Brain microvascular endothelial cell (primary cell): ENCODE results near the gene TLE2.

Experiments used
- DNase-seq: peaks from one replicate; pipeline ENCODE4 v3.0.0-alpha.2; 2020
- H3K27ac ChIP-seq: fragments of 250-450 bp; sonication (Bioruptor Pico); 2 replicates; pipeline ENCODE4 v1.5.1; 2020; ENCODE audit warnings: mild to moderate bottlenecking, moderate library complexity
- H3K27me3 ChIP-seq: fragments of 250-450 bp; sonication (Bioruptor Pico); replicated peaks from 2 replicates; pipeline ENCODE4 v1.5.1; 2020; ENCODE audit warnings: mild to moderate bottlenecking
- H3K36me3 ChIP-seq: fragments of 250-450 bp; sonication (Bioruptor Pico); replicated peaks from 2 replicates; pipeline ENCODE4 v1.5.1; 2020; ENCODE audit warnings: mild to moderate bottlenecking
- H3K4me3 ChIP-seq: 2 replicates; pipeline ENCODE4 v1.5.1; 2011; ENCODE audit warnings: low read depth, mild to moderate bottlenecking, control low read depth, low read length, moderate library complexity
- in situ Hi-C: cut with HindIII; loops from 2 replicates; pipeline ENCODE4 v1.10.0; 2017; ENCODE audit warnings: low sequenced_read_pairs, low pct_ligation_motif_present
- TF ChIP-seq, protein P1 (sequence below): IDR thresholded peaks from 2 replicates; pipeline ENCODE4 v1.5.1; 2011; ENCODE audit warnings: low read depth, mild to moderate bottlenecking, moderate library complexity, low read length, control low read depth, inconsistent platforms; ENCODE audit errors: missing control alignments

The TLE2 gene

DNA sequence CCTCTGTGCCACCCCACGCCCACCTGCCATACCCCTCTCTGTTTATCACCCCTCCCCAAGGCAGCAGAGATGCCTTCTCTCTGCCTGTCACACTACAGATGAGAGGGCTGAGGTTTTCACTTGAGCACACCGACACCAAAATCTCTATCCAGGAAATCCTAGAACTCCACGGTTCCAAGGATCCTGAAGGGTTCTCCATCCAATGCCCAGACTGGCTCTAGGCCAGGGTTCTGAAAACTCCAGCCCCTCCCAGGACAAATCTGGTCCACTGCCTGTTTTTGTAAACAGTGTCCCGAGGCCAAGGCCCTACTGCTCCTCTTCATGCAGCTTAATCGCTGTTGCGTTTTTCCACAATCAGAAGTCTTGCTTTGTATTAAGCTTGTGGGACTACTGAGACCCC, 20.1 kb downstream of the TLE2 start:
- peaks cover 2% of the 10 kb centered on the region for H3K27me3 ChIP-seq
- no peak overlapping the region for H3K4me3 ChIP-seq
- in situ Hi-C loops: no loop called here
- TF ChIP-seq, protein P1, sequence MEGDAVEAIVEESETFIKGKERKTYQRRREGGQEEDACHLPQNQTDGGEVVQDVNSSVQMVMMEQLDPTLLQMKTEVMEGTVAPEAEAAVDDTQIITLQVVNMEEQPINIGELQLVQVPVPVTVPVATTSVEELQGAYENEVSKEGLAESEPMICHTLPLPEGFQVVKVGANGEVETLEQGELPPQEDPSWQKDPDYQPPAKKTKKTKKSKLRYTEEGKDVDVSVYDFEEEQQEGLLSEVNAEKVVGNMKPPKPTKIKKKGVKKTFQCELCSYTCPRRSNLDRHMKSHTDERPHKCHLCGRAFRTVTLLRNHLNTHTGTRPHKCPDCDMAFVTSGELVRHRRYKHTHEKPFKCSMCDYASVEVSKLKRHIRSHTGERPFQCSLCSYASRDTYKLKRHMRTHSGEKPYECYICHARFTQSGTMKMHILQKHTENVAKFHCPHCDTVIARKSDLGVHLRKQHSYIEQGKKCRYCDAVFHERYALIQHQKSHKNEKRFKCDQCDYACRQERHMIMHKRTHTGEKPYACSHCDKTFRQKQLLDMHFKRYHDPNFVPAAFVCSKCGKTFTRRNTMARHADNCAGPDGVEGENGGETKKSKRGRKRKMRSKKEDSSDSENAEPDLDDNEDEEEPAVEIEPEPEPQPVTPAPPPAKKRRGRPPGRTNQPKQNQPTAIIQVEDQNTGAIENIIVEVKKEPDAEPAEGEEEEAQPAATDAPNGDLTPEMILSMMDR: no peak
- H3K27ac ChIP-seq: no peak overlapping the region
- H3K36me3 ChIP-seq: no peaks in the 10 kb centered on the region
- DNase-seq: no peak

- Histone ChIP-seq H3K4me3 (no peak overlapping the region), H3K27ac (no peak overlapping the region), H3K27me3 (peaks cover 1% of the 10 kb centered on the region), H3K36me3 (no peaks in the 10 kb centered on the region)
- no peak for DNase-seq
- in situ Hi-C loops: no loop called here
- TF ChIP-seq, protein P1: no peak
These were observed 21.1 kb downstream of the TLE2 start for GRCh38 chr19:3007975-3008374.

- TF ChIP-seq, protein P1: no peak
- no peak for DNase-seq
These were observed 22.9 kb downstream of the TLE2 start for GRCh38 chr19:3006075-3006767.

DNA sequence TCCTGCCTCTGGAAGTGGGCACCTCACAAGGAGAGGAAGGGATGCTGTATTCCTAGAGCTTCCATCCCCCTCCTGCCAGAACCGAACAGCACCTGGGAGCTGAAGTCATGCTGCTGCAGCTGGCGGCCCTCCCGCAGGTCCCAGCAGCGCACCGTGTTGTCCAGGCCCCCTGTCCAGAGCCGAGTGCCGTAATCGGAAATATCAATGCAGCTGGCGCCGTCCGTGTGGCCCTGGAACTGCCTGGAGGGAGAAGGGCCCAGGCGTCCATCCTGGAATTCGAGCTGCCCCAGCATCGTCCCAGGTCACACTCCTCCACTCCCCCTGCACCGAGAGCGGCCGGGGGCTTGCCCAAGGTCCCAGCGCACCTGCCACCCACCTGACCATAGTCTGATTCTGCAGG, 23.7 kb downstream of the TLE2 start:
- DNase-seq: no peak
- H3K27ac ChIP-seq: no peak overlapping the region

More at GRCh38 chr19:3006075-3006767, 22.9 kb downstream of the TLE2 start:
- Histone ChIP-seq H3K27ac (no peak overlapping the region), H3K36me3 (no peaks in the 10 kb centered on the region), H3K27me3 (no peaks in the 10 kb centered on the region), H3K4me3 (no peak overlapping the region)
- in situ Hi-C loops: no loop called here

GRCh38 chr19:3004522-3004921, 24.6 kb downstream of the TLE2 start:
- Histone ChIP-seq H3K27ac (no peak overlapping the region), H3K27me3 (no peaks in the 10 kb centered on the region), H3K4me3 (no peak overlapping the region), H3K36me3 (no peaks in the 10 kb centered on the region)
- TF ChIP-seq, protein P1: no peak
- in situ Hi-C loops: no loop called here
- no peak for DNase-seq

More for the DNA sequence above, 23.7 kb downstream of the TLE2 start:
- Histone ChIP-seq H3K36me3 (no peaks in the 10 kb centered on the region), H3K4me3 (no peak overlapping the region), H3K27me3 (no peaks in the 10 kb centered on the region)
- TF ChIP-seq, protein P1: no peak
- in situ Hi-C loops: no loop called here

DNA sequence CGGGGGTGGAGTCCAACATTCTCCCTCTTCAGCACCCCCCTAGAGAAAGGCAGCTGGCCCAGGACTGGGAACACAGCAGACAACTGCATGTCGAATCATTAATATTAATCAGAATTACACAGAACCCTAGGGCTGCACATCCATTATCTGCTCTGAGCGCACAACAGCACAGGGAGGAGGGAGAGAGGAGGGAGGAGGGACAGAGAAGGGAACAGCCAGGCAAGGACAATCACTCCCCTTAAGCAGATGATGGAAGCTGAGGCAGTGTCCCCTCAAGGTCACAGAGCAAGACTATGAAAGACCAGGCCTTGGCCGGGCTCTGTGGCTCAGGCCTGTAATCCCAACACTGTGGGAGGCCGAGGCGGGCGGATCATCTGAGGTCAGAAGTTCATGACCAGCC, 26.0 kb downstream of the TLE2 start:
- Histone ChIP-seq H3K27ac (no peak overlapping the region), H3K4me3 (no peak overlapping the region), H3K27me3 (no peaks in the 10 kb centered on the region), H3K36me3 (no peaks in the 10 kb centered on the region)
- DNase-seq: no peak
- TF ChIP-seq, protein P1: no peak
- in situ Hi-C loops: no loop called here
